Spleen (tissue), 11 donors: ENCODE measurements around the gene EZH2. TPM values are rescaled to one million over a fixed set of nuclear protein-coding genes. Genes with fewer than 3 reads are reported as not detected.

ENCODE experiments used
- DNase-seq: peaks from one replicate; pipeline ENCODE4 v3.0.0-alpha.2; 2020
- H3K27ac ChIP-seq, 8 donors: fragments of 200-600 bp; sonication (generic) in 7 of 8; 1 replicate in 4 of 8; 2 replicates in 4 of 8; pipeline versions ENCODE4 v1.5.0 to v1.8.0; 2016 to 2021; ENCODE audit warnings: inconsistent platforms in 4 of 8, mild to moderate bottlenecking in 4 of 8, moderate library complexity in 1 of 8
- H3K27me3 ChIP-seq, 7 donors: fragments of 200-600 bp; sonication (generic) in 6 of 7; replicated peaks in 1 of 7; 1 replicate in 4 of 7; 2 replicates in 3 of 7; pipeline versions ENCODE4 v1.5.0 to v1.8.0; 2016 to 2021; ENCODE audit warnings: inconsistent platforms in 3 of 7, mild to moderate bottlenecking in 1 of 7
- H3K36me3 ChIP-seq, 6 donors: fragments of 200-600 bp; sonication (generic) in 5 of 6; 1 replicate in 4 of 6; 2 replicates in 2 of 6; pipeline versions ENCODE4 v1.5.0 to v1.8.0; 2016 to 2021; ENCODE audit warnings: inconsistent platforms in 2 of 6
- H3K4me1 ChIP-seq, 6 donors: fragments of 200-600 bp; sonication (generic) in 5 of 6; 1 replicate in 3 of 6; 2 replicates in 3 of 6; pipeline versions ENCODE4 v1.5.0 to v1.8.0; 2016 to 2021; ENCODE audit warnings: inconsistent platforms in 3 of 6
- H3K4me3 ChIP-seq, 8 donors: fragments of 200-600 bp; sonication (generic) in 7 of 8; 1 replicate in 4 of 8; 2 replicates in 4 of 8; pipeline versions ENCODE4 v1.5.0 to v1.8.0; 2016 to 2021; ENCODE audit warnings: inconsistent platforms in 4 of 8, mild to moderate bottlenecking in 4 of 8, moderate library complexity in 2 of 8
- H3K9me3 ChIP-seq, 8 donors: fragments of 200-600 bp; sonication (generic) in 7 of 8; 1 replicate in 4 of 8; 2 replicates in 4 of 8; pipeline versions ENCODE4 v1.5.0 to v1.8.0; 2016 to 2021; ENCODE audit warnings: inconsistent platforms in 4 of 8
- CTCF ChIP-seq, 11 experiments: fragments of 200-600 bp in 7 of 11; fragments of 450-650 bp in 4 of 11; sonication (generic) in 4 of 11; IDR thresholded peaks in 8 of 11; conservative IDR thresholded peaks in 3 of 11; 1 replicate in 7 of 11; 2 replicates in 4 of 11; pipeline versions ENCODE4 v1.4.0 to v1.8.0; 2016 to 2021; ENCODE audit warnings: antibody characterized with exemption in 11 of 11, inconsistent platforms in 4 of 11, mild to moderate bottlenecking in 1 of 11
- POLR2A ChIP-seq, 3 donors: fragments of 450-650 bp; IDR thresholded peaks; one replicate each; pipeline ENCODE4 v1.5.1; 2017; ENCODE audit warnings: antibody characterized with exemption in 3 of 3, mild to moderate bottlenecking in 1 of 3
- POLR2AphosphoS5 ChIP-seq, 3 donors: sonication (generic); formaldehyde crosslinking; IDR thresholded peaks; one replicate each; pipeline ENCODE4 v1.5.1; 2017; ENCODE audit warnings: antibody characterized with exemption in 3 of 3
- WGBS, 5 donors: extraction: QIAGEN DNeasy Blood & Tissue Kit in 3 of 5; methylation state at CpG; one replicate each; pipeline versions ENCODE4 v1.1.5 to v1.1.7; 2013 to 2018; 5-methylcytosine and 5-hydroxymethylcytosine counted together
- intact Hi-C: fragments of 100-400 bp; cut with DNase I; formaldehyde crosslinking; loops from one replicate; pipeline ENCODE4 v1.15.0; 2023; ENCODE audit warnings: low total_unique reads
- polyA plus RNA-seq, 3 donors: library from polyadenylated mRNA; stranded (reverse); fragments of 200-250 nt; gene quantifications; one replicate each; pipeline ENCODE4 v1.2.1, GENCODE V29; 2013
- total RNA-seq, 7 donors: library from RNA; depleted of rRNA in 3 of 7; stranded (reverse); fragments of >200 nt in 3 of 7; fragmentation: NEBNext Ultra II Directional in 4 of 7; extraction: Animal tissue kit (Norgen Biotek cat#: 25700) in 4 of 7; gene quantifications; one replicate each; pipeline versions ENCODE4 v1.1.0 to v1.2.1, GENCODE V29; 2016 to 2021
- donor health status: healthy with polysubstance abuse.
- donor health status: DM: no; HTN: no; CAD: no; lungs with moderate emphysema.
- donor health status: DM: no; HTN: no; CAD: no.
- donor health status: Bipolar disorder and iron deficiency.
- donor health status: healthy.
- donor health status: DM: no; HTN: no; CAD: no.
- donor health status: DM: yes; HTN: yes; CAD: no.

Gene EZH2
- total and polyA plus RNA-seq, 10 donors = 5.0 to 14.5 (median 7.4) TPM

- intact Hi-C loops = no loop called here
- Histone ChIP-seq H3K4me3 (no peak overlapping the region), H3K27me3 (no peaks in the 10 kb centered on the region), H3K27ac (no peak overlapping the region), H3K9me3 (no peaks in the 10 kb centered on the region), H3K4me1 (peaks cover 0 to 21% (median 1%) of the 10 kb centered on the region in 6 donors), H3K36me3 (peaks cover 0 to 94% (median 10%) of the 10 kb centered on the region in 6 donors)
- no peak for DNase-seq
- 77 to 86% (median 82%) methylated on average over 9 of the region's 9 CpGs for WGBS, 5 donors
- TF ChIP-seq POLR2AphosphoS5 (IDR thresholded peaks at IDR 0.05) (no peak), CTCF (IDR thresholded peaks at IDR 0.05 in 8 of 11, conservative IDR thresholded peaks at IDR 0.05 in 3 of 11) (no peak), POLR2A (IDR thresholded peaks at IDR 0.05) (no peak)
Measured at GRCh38 chr7:148813890-148814289, 70.2 kb downstream of the EZH2 start.

GRCh38 chr7:148811892-148812291 lies 72.2 kb downstream of the EZH2 start:
- Histone ChIP-seq H3K27me3 (no peaks in the 10 kb centered on the region), H3K4me1 (peaks cover 0 to 21% (median 1%) of the 10 kb centered on the region in 6 donors), H3K36me3 (peaks cover 0 to 94% (median 19%) of the 10 kb centered on the region in 6 donors), H3K9me3 (no peaks in the 10 kb centered on the region), H3K27ac (no peak overlapping the region), H3K4me3 (no peak overlapping the region)
- TF ChIP-seq CTCF (IDR thresholded peaks at IDR 0.05 in 8 of 11, conservative IDR thresholded peaks at IDR 0.05 in 3 of 11) = no peak
- TF ChIP-seq POLR2AphosphoS5 (IDR thresholded peaks at IDR 0.05) = no peak
- no peak for TF ChIP-seq POLR2A (IDR thresholded peaks at IDR 0.05)
- intact Hi-C loops = no loop called here
- DNase-seq = no peak
- WGBS, 5 donors = 84 to 94% (median 93%) methylated on average over 4 of the region's 4 CpGs

GRCh38 chr7:148809856-148810255 lies 74.2 kb downstream of the EZH2 start:
- DNase-seq = no peak
- 74 to 92% (median 85%) methylated on average over 2 to 4 of the region's 4 CpGs for WGBS, 5 donors
- H3K27ac ChIP-seq = no peak overlapping the region
- peaks cover 0 to 12% (median 1%) of the 10 kb centered on the region in 6 donors for H3K4me1 ChIP-seq
- intact Hi-C loops = no loop called here
- no peaks in the 10 kb centered on the region for H3K27me3 ChIP-seq
- H3K36me3 ChIP-seq = peaks cover 0 to 92% (median 25%) of the 10 kb centered on the region in 6 donors
- H3K4me3 ChIP-seq = no peak overlapping the region
- TF ChIP-seq CTCF (IDR thresholded peaks at IDR 0.05 in 8 of 11, conservative IDR thresholded peaks at IDR 0.05 in 3 of 11) (no peak), POLR2A (IDR thresholded peaks at IDR 0.05) (no peak), POLR2AphosphoS5 (IDR thresholded peaks at IDR 0.05) (no peak)
- H3K9me3 ChIP-seq = no peaks in the 10 kb centered on the region

GRCh38 chr7:148807436-148807835 lies 76.7 kb downstream of the EZH2 start:
- 73 to 85% (median 83%) methylated on average over 4 of the region's 4 CpGs for WGBS, 5 donors
- no peak for DNase-seq
- intact Hi-C loops = no loop called here
- Histone ChIP-seq H3K4me1 (no peaks in the 10 kb centered on the region), H3K4me3 (no peak overlapping the region), H3K27me3 (no peaks in the 10 kb centered on the region), H3K9me3 (no peaks in the 10 kb centered on the region), H3K27ac (no peak overlapping the region), H3K36me3 (peaks cover 0 to 92% (median 25%) of the 10 kb centered on the region in 6 donors)
- TF ChIP-seq POLR2AphosphoS5 (IDR thresholded peaks at IDR 0.05) = no peak
- no peak for TF ChIP-seq CTCF (IDR thresholded peaks at IDR 0.05 in 8 of 11, conservative IDR thresholded peaks at IDR 0.05 in 3 of 11)
- TF ChIP-seq POLR2A (IDR thresholded peaks at IDR 0.05) = no peak
